ENCODE results near the gene PARD3. TPM values are rescaled to one million over a fixed set of nuclear protein-coding genes. Genes with fewer than 3 reads are reported as not detected.

The PARD3 gene
- total and polyA plus RNA-seq, 2 donors (not counting 3 experiments of a cell fraction or from before 2014, with no cell fraction given): 7.3 to 24.1 TPM

- intact Hi-C loops (cut with micrococcal nuclease) (no loop called here), dilution Hi-C loops (cut with MboI; ENCODE audit: extremely low pct_ligation_motif_present, low sequenced_read_pairs) (no loop called here)
- no peaks in the 10 kb centered on the region for H3K79me2 ChIP-seq (ENCODE audit: control insufficient read depth, insufficient read depth, low read length)
- H3K36me3 ChIP-seq (ENCODE audit: control insufficient read depth in 2 of 2, extremely low read depth in 1 of 2, insufficient read depth in 2 of 2, low read length in 2 of 2): no peaks in the 10 kb centered on the region
- H3K9me3 ChIP-seq (replicated peaks; ENCODE audit: control insufficient read depth, insufficient read depth, low read length): no peaks in the 10 kb centered on the region
- H3K27me3 ChIP-seq (ENCODE audit: control insufficient read depth in 2 of 2, insufficient read depth in 2 of 2, low read length in 2 of 2): no peaks in the 10 kb centered on the region
- BruUV-seq (replicated peaks): no TSS peak
- H3K9me1 ChIP-seq (replicated peaks; ENCODE audit: control insufficient read depth, extremely low read depth, insufficient read depth, low read length): no peaks in the 10 kb centered on the region
- FAIRE-seq: no peak
- POLR2A ChIA-PET: no interaction called here
- no peak overlapping the region for H3K4me3 ChIP-seq (replicated peaks in 1 of 3; ENCODE audit: insufficient read depth in 1 of 3, low read depth in 1 of 3, low read length in 3 of 3)
- H2AFZ ChIP-seq (ENCODE audit: low read depth, low read length): no peak overlapping the region
- TF ChIP-seq MAX (IDR thresholded peaks at IDR 0.05; ENCODE audit: insufficient read depth, insufficient read length) (no peak), GATA2 (IDR thresholded peaks at IDR 0.05; ENCODE audit: insufficient read depth, insufficient read length, low read depth, low read length) (no peak), FOS (IDR thresholded peaks at IDR 0.05; ENCODE audit: borderline replicate concordance, insufficient read depth, low read length) (no peak), JUN (IDR thresholded peaks at IDR 0.05; ENCODE audit: borderline replicate concordance, insufficient read depth, insufficient read length, low read depth) (no peak), MYC (IDR thresholded peaks at IDR 0.05; ENCODE audit: low read depth, low read length) (no peak), POLR2AphosphoS5 (IDR thresholded peaks at IDR 0.05; ENCODE audit: insufficient read depth, low read depth, low read length) (no peak), POLR2A (IDR thresholded peaks at IDR 0.05; ENCODE audit: low read depth, low read length) (no peak), EZH2 (IDR thresholded peaks at IDR 0.05; ENCODE audit: borderline replicate concordance, low read depth, low read length, severe bottlenecking) (no peak), CTCF (IDR thresholded peaks at IDR 0.05; ENCODE audit: extremely low read depth in 1 of 2, insufficient read depth in 1 of 2, low read depth in 1 of 2, low read length in 2 of 2) (no peak)
- CTCF ChIA-PET: no interaction called here
- no peak overlapping the region for H3K9ac ChIP-seq (replicated peaks; ENCODE audit: extremely low read depth, insufficient read depth, low read length)
- H3K4me1 ChIP-seq (ENCODE audit: control insufficient read depth, extremely low read depth, insufficient read depth, low read length): no peaks in the 10 kb centered on the region
- H3K4me2 ChIP-seq (ENCODE audit: insufficient read depth, low read length): no peak overlapping the region
- no peaks in the 10 kb centered on the region for H4K20me1 ChIP-seq (replicated peaks; ENCODE audit: control insufficient read depth, extremely low read depth, insufficient read depth, low read length)
- H3K27ac ChIP-seq (ENCODE audit: insufficient read depth, low read depth, low read length): no peak overlapping the region
- DNase-seq (ENCODE audit: low read depth, low spot score): peak; percentile 7
These were observed 598.6 kb downstream of the PARD3 start for GRCh38 chr10:34216348-34216945.
